Stimulated activated CD8-positive, alpha-beta memory T cell treated with anti-CD3 and anti-CD28 coated beads, Interleukin-4, amount 100 ng/mL, for 4 hours (primary cell): ENCODE data around the gene TMEM92.
"Not testable (repeated sequence)": the region's sequence is repeated elsewhere in the genome, so short reads cannot be mapped to it uniquely, and the experiment has no call there.

Source experiments
- DNase-seq, 2 donors: peaks; one replicate each; pipeline ENCODE4 v3.0.0-alpha.2; 2020; ENCODE audit warnings: low read depth in 2 of 2, low spot score in 1 of 2

The TMEM92 gene

DNA sequence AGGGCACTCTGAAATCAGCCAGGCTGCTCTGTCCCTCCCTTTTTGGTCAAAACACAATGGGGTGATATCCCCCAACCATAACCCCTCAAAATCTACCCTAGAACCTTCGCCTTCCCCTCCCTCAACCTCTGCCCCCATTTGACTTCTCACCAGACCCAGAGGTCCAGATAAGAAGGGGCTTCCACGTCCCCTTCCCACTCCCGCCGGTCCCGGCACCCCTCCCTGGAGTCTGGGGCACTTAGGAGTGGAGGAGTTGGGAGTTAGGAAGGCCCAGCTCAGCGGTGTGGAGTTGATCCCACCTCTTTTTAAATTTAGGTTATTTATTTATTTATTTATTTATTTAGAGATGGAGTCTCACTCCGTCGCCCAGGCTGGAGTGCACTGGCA is 619 bp upstream of the TMEM92 start:
- no peak for DNase-seq

DNA sequence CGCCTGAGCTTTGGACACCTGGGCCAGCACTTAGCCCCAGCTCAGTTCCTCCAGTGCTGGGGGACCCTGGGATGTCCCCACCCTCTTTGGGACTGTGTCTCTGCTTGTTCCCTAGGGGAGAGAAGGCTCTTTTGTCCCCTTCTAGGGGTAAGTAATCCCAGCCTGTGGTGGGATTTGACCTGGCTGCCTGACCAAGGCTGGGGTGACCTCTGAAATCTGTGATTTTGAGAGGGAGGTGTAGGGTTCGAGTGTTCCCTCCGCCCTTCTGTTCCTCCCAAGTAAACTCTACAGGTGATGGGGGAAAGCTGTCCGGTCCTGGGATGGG is 593 bp downstream of the TMEM92 start:
- DNase-seq = no peak

GRCh38 chr17:50275279-50275678 is 1.0 kb downstream of the TMEM92 start:
- DNase-seq = no peak

- no peak for DNase-seq
These were observed 2.5 kb downstream of the TMEM92 start for GRCh38 chr17:50276588-50277356.

DNA sequence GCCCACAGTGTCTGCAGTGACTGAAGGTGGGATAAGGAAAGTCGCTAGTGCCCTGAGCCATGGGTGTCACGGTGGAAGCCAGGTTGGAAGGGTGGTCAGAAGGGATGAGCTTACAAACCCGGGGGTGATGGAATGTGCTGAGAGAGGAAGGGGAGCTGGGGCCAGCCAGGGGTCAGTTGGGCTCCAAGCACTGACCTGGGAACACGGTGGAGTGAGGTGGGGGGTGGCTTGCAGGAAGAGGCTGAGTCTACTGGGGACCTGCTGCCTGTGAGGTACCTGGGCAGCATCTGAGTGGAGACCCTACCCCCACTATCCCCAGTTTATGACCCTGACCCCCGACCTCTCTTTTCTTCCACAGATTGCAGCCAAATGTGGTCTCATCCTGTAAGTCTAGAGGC is 3.1 kb downstream of the TMEM92 start:
- DNase-seq = no peak

- DNase-seq = no peak
These were observed 4.4 kb downstream of the TMEM92 start for GRCh38 chr17:50278526-50279180.

DNA sequence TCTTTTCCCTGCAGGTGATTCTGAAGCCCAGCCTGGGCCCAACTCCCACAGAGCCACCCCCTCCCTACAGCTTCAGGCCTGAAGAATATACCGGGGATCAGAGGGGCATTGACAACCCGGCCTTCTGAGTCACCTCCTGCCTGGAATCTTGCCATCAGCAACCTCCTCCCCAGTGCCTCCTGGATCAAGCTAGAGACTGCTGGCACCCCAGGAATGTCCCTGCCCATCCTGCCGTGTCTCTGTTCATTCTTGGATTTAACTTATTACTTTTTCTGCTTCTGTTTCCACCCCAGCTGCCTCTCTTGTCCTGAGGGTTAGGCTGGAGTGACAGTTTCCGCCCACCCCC is 4.9 kb downstream of the TMEM92 start:
- DNase-seq = no peak

DNA sequence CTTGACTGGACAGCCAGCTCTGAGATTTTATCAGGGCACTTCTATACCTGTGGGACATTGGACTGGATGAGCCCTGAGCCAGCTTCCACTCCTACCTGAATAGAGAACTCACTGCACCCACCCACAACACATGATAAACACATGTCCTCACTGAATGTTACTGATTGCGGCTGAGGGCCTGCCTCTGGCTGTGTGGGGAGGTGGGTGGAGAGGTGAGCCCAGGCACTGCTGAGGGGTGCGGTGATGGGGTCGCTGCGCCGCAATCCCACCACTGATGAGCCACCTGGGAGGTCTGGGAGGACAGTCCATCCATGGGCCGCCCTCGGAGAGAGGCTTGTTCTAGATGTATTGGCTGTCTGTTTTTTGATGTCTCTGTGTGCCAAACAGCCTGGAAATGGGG is 5.4 kb downstream of the TMEM92 start:
- DNase-seq = no peak

DNA sequence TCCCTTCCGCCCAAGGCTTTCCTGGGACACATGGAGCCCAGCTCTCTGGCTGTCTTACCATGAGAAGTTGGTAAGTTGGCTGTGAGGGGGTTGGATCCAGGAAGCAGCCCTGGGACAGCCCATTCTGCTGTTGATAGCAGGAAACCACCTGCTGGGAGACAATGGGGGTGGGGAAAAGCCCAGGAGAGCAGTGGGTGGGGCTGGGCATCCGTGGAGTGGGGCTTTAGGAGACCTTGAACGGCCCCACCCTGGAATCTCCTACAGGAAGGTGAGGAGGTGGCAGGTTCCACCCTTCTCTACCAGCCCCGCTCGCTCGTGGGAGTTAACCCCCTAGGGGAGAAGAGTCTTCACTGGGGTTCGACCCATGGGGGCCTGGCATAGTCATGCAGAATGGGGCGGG is 5.8 kb downstream of the TMEM92 start:
- DNase-seq = no peak

DNA sequence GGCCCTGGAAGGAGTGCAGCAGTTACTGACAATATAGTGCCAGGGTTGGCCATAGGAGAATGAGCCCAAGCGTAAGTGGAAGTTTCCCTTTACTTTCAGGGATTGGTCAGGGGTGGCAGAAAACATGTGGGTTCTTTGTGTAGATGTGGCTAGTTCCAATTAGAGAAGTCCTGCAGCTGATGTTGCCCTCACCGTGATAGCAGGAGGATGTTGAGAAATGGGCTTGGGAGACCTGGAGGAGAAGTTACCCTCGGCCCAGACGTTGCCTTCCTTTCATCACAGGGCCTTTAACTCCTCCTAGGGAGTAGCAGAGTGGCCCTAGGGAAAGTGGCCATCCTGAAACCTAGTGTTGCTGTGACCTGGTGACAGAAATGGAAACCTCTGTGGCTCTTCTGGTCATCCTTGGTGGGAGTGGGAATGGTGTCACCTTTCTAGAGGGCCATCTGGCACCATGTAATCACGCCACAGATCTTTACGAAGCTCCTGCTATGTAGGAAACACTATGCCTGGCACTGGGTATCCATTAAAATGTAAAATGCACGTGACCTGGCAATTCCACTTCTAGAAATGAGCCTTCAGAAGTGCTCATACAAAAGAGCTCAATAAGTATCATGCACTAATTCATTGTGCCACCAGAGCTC is 6.7 kb downstream of the TMEM92 start:
- no peak for DNase-seq

- no peak for DNase-seq
These were observed 7.6 kb downstream of the TMEM92 start for GRCh38 chr17:50281739-50282401.

DNA sequence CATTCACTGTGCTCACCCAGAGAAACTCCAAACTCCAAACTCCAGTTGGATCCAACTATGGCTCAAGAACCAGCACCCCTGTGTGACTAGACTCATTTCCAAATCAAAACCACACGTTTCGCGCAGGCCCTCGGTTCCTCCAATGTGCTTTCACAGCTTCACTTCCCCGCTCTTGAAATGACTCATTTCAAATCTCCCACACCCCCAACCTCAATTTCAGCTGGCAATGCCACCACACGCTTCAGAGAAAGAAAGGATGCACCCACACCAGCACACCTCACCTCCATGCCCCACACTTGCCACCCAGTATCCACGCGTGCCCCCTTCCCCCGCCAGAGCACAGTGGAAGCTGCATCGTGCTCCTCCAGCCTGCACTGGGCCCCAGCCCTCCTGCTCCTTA is 9.0 kb downstream of the TMEM92 start:
- no peak for DNase-seq

DNA sequence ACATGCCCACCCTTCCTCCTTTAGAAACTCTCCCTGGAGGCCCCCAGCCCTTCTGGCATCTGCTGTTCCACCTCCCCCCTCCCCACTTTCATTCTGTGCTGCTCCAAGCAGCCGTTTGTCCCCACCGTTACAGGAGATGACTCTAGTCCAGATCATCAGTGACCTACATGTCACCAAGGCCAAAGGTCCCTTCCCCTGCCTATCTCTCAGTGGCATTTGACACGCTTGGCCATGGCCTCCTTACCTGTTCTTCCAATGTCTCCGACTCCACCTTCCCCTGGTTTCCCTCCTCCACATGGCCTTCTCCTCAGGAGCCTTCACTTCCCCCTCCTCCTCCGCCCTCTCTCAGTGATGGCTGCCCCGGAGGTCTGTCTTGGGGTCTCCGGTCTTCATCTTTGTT is 9.4 kb downstream of the TMEM92 start:
- DNase-seq = no peak

DNA sequence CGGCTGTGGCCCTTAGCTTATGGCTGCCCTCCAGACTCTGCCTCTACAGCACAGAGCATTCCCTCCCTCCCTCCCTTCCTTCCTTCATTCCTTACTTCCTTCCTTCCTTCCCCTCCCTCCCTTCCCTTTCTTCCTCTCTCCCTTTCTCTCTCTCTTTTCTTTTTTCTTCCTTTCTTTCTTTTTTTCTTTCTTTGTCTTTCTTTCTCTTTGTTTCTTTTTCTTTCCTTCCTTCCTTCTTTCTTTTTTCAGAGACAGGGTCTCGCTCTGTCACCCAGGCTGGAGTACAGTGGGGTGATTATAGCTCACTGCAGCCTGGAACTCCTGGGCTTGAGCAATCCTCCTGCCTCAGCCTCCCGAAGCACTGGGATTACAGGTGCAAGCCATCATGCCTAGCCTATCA is 11.7 kb downstream of the TMEM92 start:
- no peak for DNase-seq

DNA sequence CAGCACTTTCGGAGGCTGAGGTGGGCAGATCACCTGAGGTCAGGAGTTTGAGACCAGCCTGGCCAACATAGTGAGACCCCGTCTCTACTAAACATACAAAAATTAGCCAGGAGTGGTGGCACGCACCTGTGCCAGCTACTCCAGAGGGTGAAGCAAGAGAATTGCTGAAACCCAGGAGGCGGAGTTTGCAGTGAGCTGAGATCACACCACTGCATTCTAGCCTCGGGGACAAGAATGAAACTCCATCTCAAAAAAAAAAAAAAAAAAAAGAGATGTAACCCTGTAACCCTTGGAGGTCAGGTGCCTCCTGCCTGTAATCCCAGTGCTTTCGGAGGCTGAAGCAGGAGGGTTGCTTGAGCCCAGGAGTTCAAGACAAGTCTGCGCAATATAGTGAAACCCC is 13.0 kb downstream of the TMEM92 start:
- DNase-seq = not testable (repeated sequence)

DNA sequence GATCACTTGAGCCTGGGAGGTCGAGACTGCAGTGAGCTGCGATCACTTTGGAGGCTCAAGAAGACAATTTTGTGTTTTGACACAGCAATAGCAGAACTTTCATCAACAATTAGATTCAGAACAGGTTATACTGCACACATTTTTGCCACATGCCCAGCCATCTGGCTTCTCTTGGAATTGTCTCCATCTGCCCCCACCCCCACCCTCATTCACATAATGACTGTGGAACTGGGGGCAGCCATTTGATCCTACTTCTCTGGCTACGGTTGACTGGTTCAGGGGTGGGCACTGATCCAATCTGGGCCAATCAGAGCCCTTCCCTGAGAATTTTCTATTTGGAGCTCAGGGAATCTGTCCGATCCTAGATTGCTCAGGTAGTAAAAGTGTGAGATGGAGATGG is 14.0 kb downstream of the TMEM92 start:
- DNase-seq = no peak

- no peak for DNase-seq
These were observed 15.0 kb downstream of the TMEM92 start for GRCh38 chr17:50289278-50289677.

GRCh38 chr17:50289991-50290702 is 15.9 kb downstream of the TMEM92 start:
- no peak for DNase-seq

GRCh38 chr17:50290933-50291332 is 16.7 kb downstream of the TMEM92 start:
- DNase-seq = no peak

GRCh38 chr17:50292465-50292864 is 18.2 kb downstream of the TMEM92 start:
- DNase-seq = no peak

DNA sequence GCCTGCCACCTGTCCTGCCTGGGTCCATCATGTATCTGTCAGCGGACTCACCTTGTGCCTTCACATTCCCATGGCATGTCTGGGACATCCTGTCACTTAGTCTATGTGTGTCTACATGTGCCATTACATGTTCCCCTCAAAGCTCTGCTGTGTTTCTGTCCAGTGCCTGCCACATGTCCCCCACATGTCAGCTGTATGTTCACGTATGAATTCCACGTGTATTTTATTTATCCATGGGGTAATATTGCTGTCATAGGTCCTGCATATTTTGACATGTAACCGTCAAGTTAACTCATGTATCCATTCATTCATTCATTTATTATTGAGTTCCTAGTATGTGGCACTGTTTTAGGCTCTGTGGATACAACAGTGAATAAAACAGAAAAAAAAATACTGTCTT is 20.8 kb downstream of the TMEM92 start:
- DNase-seq = no peak
